GM11168 (cell line): Measurements from ENCODE around the gene NAA15.
"Not testable (repeated sequence)": the region's sequence is repeated elsewhere in the genome, so short reads cannot be mapped to it uniquely, and the experiment has no call there.

Experiments
- in situ Hi-C: fragments of 300-500 bp; cut with MboI; formaldehyde crosslinking; loops from one replicate; pipeline ENCODE4 v1.12.0; 2022; ENCODE audit warnings: low sequenced_read_pairs; ENCODE audit not compliant: unreplicated experiment

Gene NAA15

GRCh38 chr4:139443661-139444060, 142.4 kb downstream of the NAA15 start:
- in situ Hi-C loops: no loop called here

GRCh38 chr4:139444881-139445280, 143.6 kb downstream of the NAA15 start:
- in situ Hi-C loops: not testable (repeated sequence)

GRCh38 chr4:139447078-139447477, 145.8 kb downstream of the NAA15 start:
- in situ Hi-C loops: not testable (repeated sequence)

- in situ Hi-C loops: no loop called here
Measured at GRCh38 chr4:139450586-139450985, 149.3 kb downstream of the NAA15 start.

GRCh38 chr4:139451997-139452396, 150.7 kb downstream of the NAA15 start:
- in situ Hi-C loops: no loop called here

GRCh38 chr4:139453041-139453370, 151.7 kb downstream of the NAA15 start:
- in situ Hi-C loops: no loop called here

- in situ Hi-C loops: no loop called here
Measured at GRCh38 chr4:139453371-139454110, 152.2 kb downstream of the NAA15 start.

GRCh38 chr4:139454111-139455045, 153.1 kb downstream of the NAA15 start, which contains the start of gene RAB33B:
TSS of gene RAB33B (plus strand) at chr4:139454121. CDS start at chr4:139454196, 75 bp downstream.
- in situ Hi-C loops: no loop called here

GRCh38 chr4:139455126-139455538, 153.8 kb downstream of the NAA15 start:
- in situ Hi-C loops: no loop called here

- in situ Hi-C loops: no loop called here
Measured at GRCh38 chr4:139457318-139457717, 156.0 kb downstream of the NAA15 start.

GRCh38 chr4:139458543-139458942, 157.2 kb downstream of the NAA15 start:
- in situ Hi-C loops: no loop called here

- in situ Hi-C loops: no loop called here
Measured at GRCh38 chr4:139458999-139459398, 157.7 kb downstream of the NAA15 start.

- in situ Hi-C loops: no loop called here
Measured at GRCh38 chr4:139460565-139460964, 159.3 kb downstream of the NAA15 start.

- in situ Hi-C loops: no loop called here
Measured at GRCh38 chr4:139461022-139461628, 159.8 kb downstream of the NAA15 start.

GRCh38 chr4:139464512-139464911, 163.2 kb downstream of the NAA15 start:
- in situ Hi-C loops: not testable (repeated sequence)

GRCh38 chr4:139465922-139466321, 164.6 kb downstream of the NAA15 start:
- in situ Hi-C loops: no loop called here

GRCh38 chr4:139468756-139469155, 167.5 kb downstream of the NAA15 start:
- in situ Hi-C loops: not testable (repeated sequence)

GRCh38 chr4:139469216-139469615, 167.9 kb downstream of the NAA15 start:
- in situ Hi-C loops: no loop called here
